MCF 10A (cell line): ENCODE measurements around the gene CCDC83. TPM values are rescaled to one million over a fixed set of nuclear protein-coding genes. Genes with fewer than 3 reads are reported as not detected.

Experiments
- BruUV-seq: library from RNA; stranded (reverse); fragments of 400-500 nt; replicated peaks from 2 replicates; lab custom pipeline; 2021; lab: Mats Ljungman, UMichigan
- CTCF ChIA-PET: fragments of 300-600 bp; sonication (Branson Sonifier 250); formaldehyde crosslinking; extraction: SDS; loops from one replicate; lab custom pipeline; 2021; ENCODE audit warnings: antibody characterized with exemption, inconsistent platforms; lab: Yijun Ruan, JAX
- POLR2A ChIA-PET: fragments of 300-600, 350-650 bp; sonication (Branson Sonifier 250); formaldehyde crosslinking; extraction: SDS; loops from one replicate; lab custom pipeline; 2020; ENCODE audit warnings: antibody characterized with exemption, inconsistent platforms; lab: Yijun Ruan, JAX
- DNase-seq: peaks from one replicate; pipeline ENCODE4 v3.0.0-alpha.2; 2018; ENCODE audit not compliant: unreplicated experiment
- H3K27ac Mint-ChIP-seq: one replicate; pipeline ENCODE4 v1.8.0; 2022; ENCODE audit warnings: mild to moderate bottlenecking, low read depth, mixed read lengths; ENCODE audit not compliant: unreplicated experiment
- H3K27me3 Mint-ChIP-seq: one replicate; pipeline ENCODE4 v1.8.0; 2022; ENCODE audit warnings: mixed read lengths; ENCODE audit not compliant: insufficient read depth, unreplicated experiment
- H3K36me3 Mint-ChIP-seq: one replicate; pipeline ENCODE4 v1.8.0; 2022; ENCODE audit warnings: mild to moderate bottlenecking, moderate library complexity, mixed read lengths; ENCODE audit not compliant: insufficient read depth, unreplicated experiment
- H3K4me1 Mint-ChIP-seq: one replicate; pipeline ENCODE4 v1.8.0; 2022; ENCODE audit warnings: mixed read lengths; ENCODE audit not compliant: insufficient read depth, unreplicated experiment
- H3K4me3 Mint-ChIP-seq: one replicate; pipeline ENCODE4 v1.8.0; 2022; ENCODE audit warnings: mild to moderate bottlenecking, moderate library complexity, mixed read lengths; ENCODE audit not compliant: unreplicated experiment
- H3K9me3 Mint-ChIP-seq: one replicate; pipeline ENCODE4 v1.8.0; 2022; ENCODE audit warnings: mixed read lengths; ENCODE audit not compliant: unreplicated experiment
- CTCF ChIP-seq: fragments of 200-600 bp; IDR thresholded peaks from one replicate; pipeline ENCODE4 v1.8.0; 2022; ENCODE audit warnings: antibody characterized with exemption, mild to moderate bottlenecking; ENCODE audit not compliant: unreplicated experiment
- intact Hi-C: fragments of 100-400 bp; cut with micrococcal nuclease; formaldehyde crosslinking; loops from 2 replicates; pipeline ENCODE4 v1.14.1; 2022
- total RNA-seq: library from RNA; stranded (reverse); gene quantifications from 2 replicates; pipeline ENCODE4 v1.2.3, GENCODE V29; 2022

Gene CCDC83
- total RNA-seq, 1 experiment from 2014 or later = not detected

GRCh38 chr11:85953491-85954143 is 98.4 kb downstream of the CCDC83 start:
- BruUV-seq = no TSS peak

DNA sequence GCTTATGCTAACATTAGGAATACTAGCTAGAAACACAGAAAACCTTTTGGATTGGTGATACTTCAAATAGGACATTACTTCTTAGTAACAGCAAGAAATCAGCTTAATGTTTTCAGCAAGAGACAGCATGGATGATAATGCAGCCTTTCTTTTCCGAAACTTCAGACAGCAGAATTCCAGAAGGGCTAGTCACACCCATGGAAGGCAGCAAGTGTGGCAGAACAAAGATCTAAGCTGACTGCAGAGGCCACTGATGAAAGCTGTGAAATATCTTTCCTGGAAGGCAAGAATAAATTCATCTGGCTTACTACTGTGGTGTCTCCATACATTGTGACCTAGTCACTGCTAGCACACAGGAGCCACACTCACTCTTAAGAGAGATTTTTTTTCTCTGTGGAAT is 100.3 kb downstream of the CCDC83 start:
- Mint-ChIP-seq H3K36me3 (peaks cover 72% of the 10 kb centered on the region), H3K9me3 (peaks cover 10% of the 10 kb centered on the region), H3K27ac (no peak overlapping the region), H3K27me3 (no peaks in the 10 kb centered on the region), H3K4me1 (no peaks in the 10 kb centered on the region), H3K4me3 (no peak overlapping the region)
- DNase-seq = no peak
- no TSS peak for BruUV-seq
- ChIA-PET POLR2A (interaction anchor here (0.9 kb wide), 1 partner anchor 21 kb away, joined by 4 read pairs; no protein-coding TSS in a partner anchor), CTCF (interaction anchor here (0.8 kb wide), 1 partner anchor 11 kb away, joined by 4 read pairs; no protein-coding TSS in a partner anchor)
- no peak for TF ChIP-seq CTCF
- intact Hi-C loops = no loop called here

More at GRCh38 chr11:85953491-85954143, 98.4 kb downstream of the CCDC83 start:
- CTCF ChIA-PET = interaction anchor here (0.8 to 0.9 kb wide), 2 partner anchors 15 to 265 kb away, joined by 3 read pairs; no protein-coding TSS in a partner anchor
- H3K36me3 Mint-ChIP-seq = peaks cover 64% of the 10 kb centered on the region
- no peak overlapping the region for H3K4me3 Mint-ChIP-seq
- POLR2A ChIA-PET = interaction anchor here (0.9 kb wide), 1 partner anchor 16 kb away, joined by 3 read pairs; no protein-coding TSS in a partner anchor
- no peak overlapping the region for H3K27ac Mint-ChIP-seq
- H3K27me3 Mint-ChIP-seq = no peaks in the 10 kb centered on the region
- H3K4me1 Mint-ChIP-seq = peaks cover 5% of the 10 kb centered on the region
- intact Hi-C loops = no loop called here
- DNase-seq = no peak
- H3K9me3 Mint-ChIP-seq = peaks cover 11% of the 10 kb centered on the region
- no peak for TF ChIP-seq CTCF

DNA sequence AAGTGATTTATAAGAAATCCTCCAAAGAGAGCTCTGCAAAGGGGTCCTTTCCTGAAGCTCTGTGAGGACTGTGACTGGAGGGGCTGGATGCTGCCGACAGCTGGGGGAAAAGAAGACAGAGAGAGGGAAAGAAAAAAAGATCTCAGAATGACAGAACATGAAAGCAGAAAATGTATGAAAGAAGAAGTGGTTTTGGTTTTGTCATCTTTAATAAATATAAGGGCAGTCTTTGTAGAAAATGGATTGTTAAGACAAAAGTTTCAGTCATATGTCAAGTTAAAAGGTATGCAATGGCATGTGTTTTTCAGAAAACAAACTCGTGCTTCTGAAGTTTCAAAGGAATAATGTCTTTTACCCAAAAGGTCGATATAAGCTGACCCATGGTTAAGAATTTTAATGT is 105.5 kb downstream of the CCDC83 start:
- no TSS peak for BruUV-seq
- Mint-ChIP-seq H3K27me3 (no peaks in the 10 kb centered on the region), H3K4me3 (no peak overlapping the region), H3K4me1 (no peaks in the 10 kb centered on the region), H3K9me3 (no peaks in the 10 kb centered on the region), H3K27ac (no peak overlapping the region), H3K36me3 (peaks cover 49% of the 10 kb centered on the region)
- no peak for TF ChIP-seq CTCF
- ChIA-PET CTCF (no interaction called here), POLR2A (no interaction called here)
- intact Hi-C loops = no loop called here
- DNase-seq = no peak

DNA sequence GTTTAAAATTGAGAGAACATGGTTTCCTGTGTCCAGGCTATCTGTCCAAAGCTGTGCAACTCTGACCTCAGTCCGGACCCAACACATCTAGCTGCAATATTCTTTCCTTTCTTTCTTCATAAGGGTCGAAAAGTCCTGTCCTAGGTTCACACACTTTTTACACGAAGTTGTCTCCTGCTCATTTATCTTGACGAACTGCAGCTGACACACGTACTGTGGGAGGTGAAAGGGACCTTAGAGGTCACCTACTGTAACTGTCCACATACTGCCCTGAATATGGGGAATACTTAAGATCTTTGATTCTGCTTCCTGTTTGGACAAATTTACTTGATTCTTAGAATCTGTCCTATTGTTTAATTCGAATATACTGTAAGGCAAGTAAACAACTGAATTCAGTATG is 105.9 kb downstream of the CCDC83 start:
- no peak for TF ChIP-seq CTCF
- Mint-ChIP-seq H3K4me3 (no peak overlapping the region), H3K9me3 (no peaks in the 10 kb centered on the region), H3K36me3 (peaks cover 51% of the 10 kb centered on the region), H3K4me1 (no peaks in the 10 kb centered on the region), H3K27ac (no peak overlapping the region), H3K27me3 (no peaks in the 10 kb centered on the region)
- BruUV-seq = no TSS peak
- CTCF ChIA-PET = interaction anchor here (0.7 to 1.6 kb wide), 3 partner anchors 9 to 97 kb away, joined by 3 to 4 read pairs (median 3); no protein-coding TSS in a partner anchor
- POLR2A ChIA-PET = interaction anchor here (0.7 kb wide), 1 partner anchor 295 kb away, joined by 3 read pairs; no protein-coding TSS in a partner anchor
- intact Hi-C loops = no loop called here
- DNase-seq = no peak
